H9 (cell line): Measurements from ENCODE around the gene ACADL. TPM values are rescaled to one million over a fixed set of nuclear protein-coding genes. Genes with fewer than 3 reads are reported as not detected.

Experiments used
- DNase-seq: peaks from one replicate; pipeline ENCODE4 v3.0.0-alpha.2; 2017
- H2AFZ ChIP-seq: one replicate; pipeline ENCODE4 v1.6.1; 2013; ENCODE audit warnings: mild to moderate bottlenecking, low read length, control low read depth, moderate library complexity
- H2AK5ac ChIP-seq: 2 replicates; pipeline ENCODE4 v1.6.1; 2013; ENCODE audit warnings: low read length, control low read depth, mixed read lengths; ENCODE audit not compliant: insufficient read length
- H2BK120ac ChIP-seq: one replicate; pipeline ENCODE4 v1.6.1; 2013; ENCODE audit warnings: low read depth, mild to moderate bottlenecking, low read length, control low read depth, inconsistent platforms; ENCODE audit not compliant: poor library complexity, severe bottlenecking
- H2BK12ac ChIP-seq: 2 replicates; pipeline ENCODE4 v1.6.1; 2013; ENCODE audit warnings: low read length, control low read depth, mixed read lengths, low read depth; ENCODE audit not compliant: insufficient read length
- H2BK15ac ChIP-seq: 2 replicates; pipeline ENCODE4 v1.6.1; 2013; ENCODE audit warnings: low read depth, low read length, control low read depth
- H2BK20ac ChIP-seq: one replicate; pipeline ENCODE4 v1.6.1; 2013; ENCODE audit warnings: low read depth, mild to moderate bottlenecking, low read length, control low read depth, inconsistent platforms; ENCODE audit not compliant: poor library complexity, severe bottlenecking
- H2BK5ac ChIP-seq: 2 replicates; pipeline ENCODE4 v1.6.1; 2013; ENCODE audit warnings: low read length, control low read depth, mixed read lengths; ENCODE audit not compliant: insufficient read length
- H3K14ac ChIP-seq: 2 replicates; pipeline ENCODE4 v1.6.1; 2013; ENCODE audit warnings: low read length, control low read depth; ENCODE audit not compliant: insufficient read depth
- H3K18ac ChIP-seq: 2 replicates; pipeline ENCODE4 v1.6.1; 2013; ENCODE audit warnings: low read depth, mild to moderate bottlenecking, mixed read lengths, low read length, control low read depth; ENCODE audit not compliant: insufficient read length
- H3K23ac ChIP-seq: 2 replicates; pipeline ENCODE4 v1.6.1; 2013; ENCODE audit warnings: low read length, control low read depth, mixed read lengths, low read depth; ENCODE audit not compliant: insufficient read length
- H3K23me2 ChIP-seq: 2 replicates; pipeline ENCODE4 v1.6.1; 2013; ENCODE audit warnings: low read depth, mild to moderate bottlenecking, mixed read lengths, low read length, control low read depth; ENCODE audit not compliant: insufficient read length, poor library complexity, severe bottlenecking
- H3K27ac ChIP-seq: 2 replicates; pipeline ENCODE4 v1.5.1; 2013; ENCODE audit warnings: low read length, control low read depth, mixed read lengths, low read depth; ENCODE audit not compliant: insufficient read length
- H3K27me3 ChIP-seq: 2 replicates; pipeline ENCODE4 v1.6.1; 2013; ENCODE audit warnings: low read length, control low read depth, inconsistent platforms; ENCODE audit not compliant: insufficient read depth
- H3K4ac ChIP-seq: 2 replicates; pipeline ENCODE4 v1.6.1; 2013; ENCODE audit warnings: low read depth, mild to moderate bottlenecking, control low read depth, inconsistent platforms, low read length, moderate library complexity
- H3K4me1 ChIP-seq: 2 replicates; pipeline ENCODE4 v1.6.1; 2013; ENCODE audit warnings: low read length, control low read depth, inconsistent platforms; ENCODE audit not compliant: insufficient read depth
- H3K4me2 ChIP-seq: 2 replicates; pipeline ENCODE4 v1.6.1; 2013; ENCODE audit warnings: low read length, control low read depth, mixed read lengths; ENCODE audit not compliant: insufficient read length, insufficient read depth
- H3K56ac ChIP-seq: 2 replicates; pipeline ENCODE4 v1.6.1; 2013; ENCODE audit warnings: low read depth, mild to moderate bottlenecking, mixed read lengths, low read length, control low read depth; ENCODE audit not compliant: insufficient read length
- H3K79me1 ChIP-seq: 2 replicates; pipeline ENCODE4 v1.6.1; 2013; ENCODE audit warnings: low read depth, mild to moderate bottlenecking, moderate library complexity, low read length, control low read depth, inconsistent platforms; ENCODE audit not compliant: insufficient read depth, poor library complexity, severe bottlenecking
- H3K79me2 ChIP-seq: 2 replicates; pipeline ENCODE4 v1.6.1; 2013; ENCODE audit warnings: low read length, control low read depth, inconsistent platforms; ENCODE audit not compliant: insufficient read depth
- H3K9ac ChIP-seq: 2 replicates; pipeline ENCODE4 v1.6.1; 2013; ENCODE audit warnings: low read length, control low read depth, mixed read lengths; ENCODE audit not compliant: insufficient read length; ENCODE audit errors: extremely low read depth
- H3K9me3 ChIP-seq: one replicate; pipeline ENCODE4 v1.6.1; 2013; ENCODE audit warnings: low read depth, low read length, inconsistent platforms; ENCODE audit not compliant: control insufficient read depth
- H3T11ph ChIP-seq: one replicate; pipeline ENCODE4 v1.6.1; 2013; ENCODE audit warnings: mild to moderate bottlenecking, low read length, control low read depth, inconsistent platforms
- H4K20me1 ChIP-seq: one replicate; pipeline ENCODE4 v1.6.1; 2013; ENCODE audit not compliant: control insufficient read depth, insufficient read length, insufficient read depth
- H4K5ac ChIP-seq: 2 replicates; pipeline ENCODE4 v1.6.1; 2013; ENCODE audit warnings: low read depth, mild to moderate bottlenecking, mixed read lengths, low read length, control low read depth; ENCODE audit not compliant: insufficient read length
- H4K8ac ChIP-seq: replicated peaks from 2 replicates; pipeline ENCODE4 v1.6.1; 2013; ENCODE audit warnings: low read length, control low read depth, mixed read lengths, low read depth; ENCODE audit not compliant: insufficient read length
- H4K91ac ChIP-seq: 2 replicates; pipeline ENCODE4 v1.6.1; 2013; ENCODE audit warnings: low read depth, mild to moderate bottlenecking, moderate library complexity, mixed read lengths, low read length, control low read depth; ENCODE audit not compliant: insufficient read length
- H3K27ac Mint-ChIP-seq, 3 experiments: 2 replicates in 2 of 3; 3 replicates in 1 of 3; pipeline ENCODE4 v1.8.0; 2020 to 2021; ENCODE audit warnings: mixed read lengths in 3 of 3, mild to moderate bottlenecking in 1 of 3, moderate library complexity in 1 of 3
- H3K27me3 Mint-ChIP-seq: 2 replicates; pipeline ENCODE4 v1.8.0; 2021; ENCODE audit warnings: low read depth, mild to moderate bottlenecking, moderate library complexity, mixed read lengths
- H3K36me3 Mint-ChIP-seq, 3 experiments: 2 replicates in 2 of 3; 3 replicates in 1 of 3; pipeline ENCODE4 v1.8.0; 2020 to 2021; ENCODE audit warnings: low read depth in 3 of 3, mixed read lengths in 3 of 3; ENCODE audit not compliant: insufficient read depth in 1 of 3
- H3K4me1 Mint-ChIP-seq, 2 experiments: 2 replicates each; pipeline ENCODE4 v1.8.0; 2020; ENCODE audit warnings: mixed read lengths in 2 of 2
- H3K4me3 Mint-ChIP-seq, 2 experiments: 2 replicates in 1 of 2; 3 replicates in 1 of 2; pipeline ENCODE4 v1.8.0; 2020 to 2021; ENCODE audit warnings: mild to moderate bottlenecking in 2 of 2, mixed read lengths in 2 of 2, moderate library complexity in 1 of 2
- H3K9me3 Mint-ChIP-seq, 2 experiments: 2 replicates in 1 of 2; 3 replicates in 1 of 2; pipeline ENCODE4 v1.8.0; 2020; ENCODE audit warnings: mild to moderate bottlenecking in 2 of 2, mixed read lengths in 2 of 2, moderate library complexity in 1 of 2
- CTCF ChIP-seq: fragments of 200-600 bp; sonication (generic); conservative IDR thresholded peaks from 3 replicates; pipeline ENCODE4 v1.8.0; 2021; ENCODE audit warnings: antibody characterized with exemption, mild to moderate bottlenecking
- WGBS: extraction: QIAGEN DNeasy Blood & Tissue Kit; methylation state at CpG from one replicate; pipeline ENCODE4 v1.1.7; 2013; ENCODE audit warnings: missing lambda C conversion rate, low lambda C conversion rate, mixed read lengths; ENCODE audit not compliant: insufficient read length; ENCODE audit errors: extremely low coverage; 5-methylcytosine and 5-hydroxymethylcytosine counted together
- total RNA-seq: library from RNA; stranded (reverse); gene quantifications from 2 replicates; pipeline ENCODE4 v1.2.1, GENCODE V29; 2021

ACADL gene
- total RNA-seq, 1 experiment from 2014 or later = 0.26 TPM

- Histone ChIP-seq H2AFZ (no peak overlapping the region), H3K27me3 (no peaks in the 10 kb centered on the region), H3K56ac (no peak overlapping the region), H4K8ac (no peak overlapping the region), H3K23ac (no peak overlapping the region), H3K4ac (no peak overlapping the region), H4K91ac (no peak overlapping the region), H3K27ac (no peak overlapping the region), H2AK5ac (no peak overlapping the region), H2BK12ac (no peak overlapping the region), H2BK5ac (no peak overlapping the region), H2BK15ac (no peak overlapping the region), H3K79me1 (no peaks in the 10 kb centered on the region), H3T11ph (no peak overlapping the region), H3K79me2 (no peaks in the 10 kb centered on the region), H4K20me1 (no peaks in the 10 kb centered on the region), H3K4me1 (no peaks in the 10 kb centered on the region), H3K4me2 (no peak overlapping the region), H3K9me3 (no peaks in the 10 kb centered on the region), H2BK120ac (no peak overlapping the region), H3K18ac (no peak overlapping the region), H3K14ac (no peak overlapping the region), H4K5ac (no peak overlapping the region), H2BK20ac (no peak overlapping the region), H3K9ac (no peak overlapping the region), H3K23me2 (no peaks in the 10 kb centered on the region)
- Mint-ChIP-seq H3K27ac (no peak overlapping the region), H3K4me1 (peaks cover 0 to 3% of the 10 kb centered on the region in 2 experiments; a peak in 1 of 4 replicates), H3K27me3 (no peaks in the 10 kb centered on the region; the same call in 1 of the 2 replicates), H3K36me3 (no peaks in the 10 kb centered on the region), H3K4me3 (no peak overlapping the region), H3K9me3 (no peaks in the 10 kb centered on the region)
- DNase-seq = no peak
- WGBS = no CpG with 5 or more reads among the region's 1 CpG
- no peak for TF ChIP-seq CTCF
Observed at GRCh38 chr2:210203558-210203957, 21.7 kb downstream of the ACADL start.
